Vagina (tissue), 2 donors: Measurements from ENCODE around the gene SMPD2.

Experiments
- POLR2A ChIP-seq, 2 donors: fragments of 450-650 bp; IDR thresholded peaks; one replicate each; pipeline ENCODE4 v1.6.1; 2017; ENCODE audit warnings: antibody characterized with exemption in 2 of 2, mild to moderate bottlenecking in 2 of 2, moderate library complexity in 2 of 2
- TF ChIP-seq, protein P1 (sequence below), 3 experiments: fragments of 450-650 bp in 2 of 3; fragments of 200-600 bp in 1 of 3; sonication (generic) in 1 of 3; IDR thresholded peaks; one replicate each; pipeline ENCODE4 v1.5.1; 2017 to 2019; ENCODE audit warnings: antibody characterized with exemption in 3 of 3, mild to moderate bottlenecking in 2 of 3, moderate library complexity in 2 of 3

DNA sequence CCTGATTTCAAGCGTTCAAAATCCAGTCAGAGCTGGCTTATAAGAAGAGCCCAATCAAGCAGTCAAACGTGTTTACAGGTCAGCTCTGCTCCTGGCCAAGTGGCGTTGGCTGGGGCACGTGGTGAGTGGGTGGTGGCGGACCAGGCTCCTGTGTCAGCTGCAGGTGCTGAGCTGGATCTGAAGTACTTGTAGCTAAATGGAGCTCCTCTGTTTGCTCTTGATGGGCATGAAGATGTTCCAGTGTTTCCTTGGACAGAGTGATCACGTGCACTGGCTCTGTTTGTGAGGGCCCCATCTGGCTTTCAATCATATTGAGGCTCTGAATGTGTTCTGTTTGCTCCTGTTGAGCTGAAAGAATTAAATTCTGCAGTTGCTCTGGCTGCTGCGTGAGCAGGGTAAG, 25.2 kb downstream of the SMPD2 start:
- TF ChIP-seq, protein P1, sequence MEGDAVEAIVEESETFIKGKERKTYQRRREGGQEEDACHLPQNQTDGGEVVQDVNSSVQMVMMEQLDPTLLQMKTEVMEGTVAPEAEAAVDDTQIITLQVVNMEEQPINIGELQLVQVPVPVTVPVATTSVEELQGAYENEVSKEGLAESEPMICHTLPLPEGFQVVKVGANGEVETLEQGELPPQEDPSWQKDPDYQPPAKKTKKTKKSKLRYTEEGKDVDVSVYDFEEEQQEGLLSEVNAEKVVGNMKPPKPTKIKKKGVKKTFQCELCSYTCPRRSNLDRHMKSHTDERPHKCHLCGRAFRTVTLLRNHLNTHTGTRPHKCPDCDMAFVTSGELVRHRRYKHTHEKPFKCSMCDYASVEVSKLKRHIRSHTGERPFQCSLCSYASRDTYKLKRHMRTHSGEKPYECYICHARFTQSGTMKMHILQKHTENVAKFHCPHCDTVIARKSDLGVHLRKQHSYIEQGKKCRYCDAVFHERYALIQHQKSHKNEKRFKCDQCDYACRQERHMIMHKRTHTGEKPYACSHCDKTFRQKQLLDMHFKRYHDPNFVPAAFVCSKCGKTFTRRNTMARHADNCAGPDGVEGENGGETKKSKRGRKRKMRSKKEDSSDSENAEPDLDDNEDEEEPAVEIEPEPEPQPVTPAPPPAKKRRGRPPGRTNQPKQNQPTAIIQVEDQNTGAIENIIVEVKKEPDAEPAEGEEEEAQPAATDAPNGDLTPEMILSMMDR (IDR thresholded peaks at IDR 0.05) = no peak
- no peak for TF ChIP-seq POLR2A (IDR thresholded peaks at IDR 0.05)
